ENCODE measurements around the gene ATG7.

Gene ATG7

DNA sequence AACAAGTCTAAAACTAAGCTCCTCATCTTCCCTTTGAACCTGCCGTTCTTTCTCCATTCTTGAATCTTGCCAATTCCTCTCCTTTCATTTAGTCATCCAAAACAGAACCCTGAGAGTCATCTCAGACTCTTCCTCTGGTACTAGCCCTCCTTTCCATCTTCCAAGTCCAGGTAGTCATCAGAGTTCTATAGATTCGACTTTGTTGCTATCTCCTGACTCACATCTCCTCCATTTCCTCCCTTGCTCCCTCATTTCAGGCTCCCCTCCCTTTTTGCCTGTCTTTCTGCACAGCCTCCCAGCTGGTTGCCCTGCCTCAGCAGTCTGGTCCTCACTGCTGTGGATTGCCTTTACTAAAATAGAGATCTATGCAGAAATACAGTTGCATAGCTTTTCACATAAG lies 4.7 kb downstream of the ATG7 start:
- ATAC-seq = no peak
- Mint-ChIP-seq H3K4me3 (no peak overlapping the region), H3K27ac (no peak overlapping the region), H3K9me3 (peaks cover 7% of the 10 kb centered on the region), H3K36me3 (peaks cover 30% of the 10 kb centered on the region), H3K4me1 (peaks cover 36% of the 10 kb centered on the region), H3K27me3 (no peaks in the 10 kb centered on the region)

- Mint-ChIP-seq H3K27ac (no peak overlapping the region), H3K9me3 (no peaks in the 10 kb centered on the region), H3K27me3 (no peaks in the 10 kb centered on the region), H3K4me1 (peaks cover 11% of the 10 kb centered on the region), H3K4me3 (no peak overlapping the region), H3K36me3 (peaks cover 17% of the 10 kb centered on the region)
- ATAC-seq = no peak
Observed at GRCh38 chr3:11282250-11283138, 10.3 kb downstream of the ATG7 start.

- Mint-ChIP-seq H3K36me3 (peaks cover 16% of the 10 kb centered on the region), H3K27ac (peak overlapping the region; percentile 15), H3K4me3 (no peak overlapping the region), H3K27me3 (no peaks in the 10 kb centered on the region), H3K9me3 (no peaks in the 10 kb centered on the region), H3K4me1 (peaks cover 17% of the 10 kb centered on the region)
- ATAC-seq = no peak
Observed at GRCh38 chr3:11283139-11283475, 10.9 kb downstream of the ATG7 start.

GRCh38 chr3:11284011-11284410 lies 11.8 kb downstream of the ATG7 start:
- H3K27ac Mint-ChIP-seq = peak overlapping the region; percentile 15
- peaks cover 16% of the 10 kb centered on the region for H3K36me3 Mint-ChIP-seq
- peaks cover 26% of the 10 kb centered on the region for H3K4me1 Mint-ChIP-seq
- H3K9me3 Mint-ChIP-seq = no peaks in the 10 kb centered on the region
- H3K27me3 Mint-ChIP-seq = no peaks in the 10 kb centered on the region
- ATAC-seq = no peak
- H3K4me3 Mint-ChIP-seq = no peak overlapping the region

GRCh38 chr3:11285471-11285870 lies 13.3 kb downstream of the ATG7 start:
- no peaks in the 10 kb centered on the region for H3K27me3 Mint-ChIP-seq
- H3K27ac Mint-ChIP-seq = no peak overlapping the region
- no peak for ATAC-seq
- peaks cover 20% of the 10 kb centered on the region for H3K36me3 Mint-ChIP-seq
- H3K4me3 Mint-ChIP-seq = no peak overlapping the region
- H3K4me1 Mint-ChIP-seq = peaks cover 41% of the 10 kb centered on the region
- no peaks in the 10 kb centered on the region for H3K9me3 Mint-ChIP-seq

GRCh38 chr3:11287404-11287803 lies 15.2 kb downstream of the ATG7 start:
- H3K4me3 Mint-ChIP-seq = no peak overlapping the region
- H3K4me1 Mint-ChIP-seq = peaks cover 57% of the 10 kb centered on the region
- peak overlapping the region; percentile 97 for H3K27ac Mint-ChIP-seq
- peaks cover 31% of the 10 kb centered on the region for H3K36me3 Mint-ChIP-seq
- H3K9me3 Mint-ChIP-seq = no peaks in the 10 kb centered on the region
- no peaks in the 10 kb centered on the region for H3K27me3 Mint-ChIP-seq
- ATAC-seq = no peak

- ATAC-seq = no peak
- Mint-ChIP-seq H3K4me3 (peak overlapping the region; percentile 74), H3K27me3 (no peaks in the 10 kb centered on the region), H3K36me3 (peaks cover 25% of the 10 kb centered on the region), H3K4me1 (peaks cover 57% of the 10 kb centered on the region), H3K9me3 (no peaks in the 10 kb centered on the region), H3K27ac (peak overlapping the region; percentile 97)
Observed at GRCh38 chr3:11288021-11288491, 15.9 kb downstream of the ATG7 start.

DNA sequence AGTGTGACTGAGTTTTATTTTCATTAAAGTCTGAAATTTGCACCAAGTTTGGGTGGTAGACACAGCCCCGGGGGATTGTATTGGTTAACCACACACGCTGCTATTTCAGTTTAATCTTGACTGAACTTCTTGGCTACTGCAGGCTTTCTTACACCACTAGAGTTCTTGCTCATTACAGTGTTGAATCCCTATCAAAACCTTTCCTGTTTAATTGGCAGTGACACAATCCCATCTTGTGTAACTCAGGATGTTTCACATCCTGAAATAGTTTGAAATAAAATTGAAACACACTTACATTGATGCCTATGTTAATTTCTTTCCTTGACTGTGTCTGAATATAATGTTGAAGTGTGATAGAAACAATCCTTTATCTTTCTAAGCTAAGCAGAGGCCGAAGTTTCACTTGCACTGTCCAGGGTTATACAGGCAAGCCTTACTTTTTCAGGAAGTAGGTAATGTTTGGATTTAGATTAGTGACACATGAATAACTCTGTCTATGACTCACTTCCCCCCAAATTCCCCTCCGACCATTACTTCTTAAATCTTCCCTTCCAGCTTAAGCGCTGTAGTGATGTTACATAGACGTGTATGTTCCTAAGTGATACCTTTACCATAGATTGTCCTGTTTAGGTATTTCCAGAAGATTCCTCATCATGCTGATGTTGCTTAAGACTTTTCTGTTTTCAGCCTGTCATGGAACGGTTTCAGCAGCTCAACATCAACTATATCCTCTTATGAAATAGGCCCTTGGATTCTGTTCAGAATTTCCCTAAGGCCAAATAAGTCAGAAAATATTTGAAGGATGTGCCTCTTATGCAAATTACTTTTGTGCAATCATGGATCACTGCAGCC lies 16.8 kb downstream of the ATG7 start:
- H3K27me3 Mint-ChIP-seq = no peaks in the 10 kb centered on the region
- peaks cover 25% of the 10 kb centered on the region for H3K36me3 Mint-ChIP-seq
- H3K4me3 Mint-ChIP-seq = peak overlapping the region; percentile 74
- no peaks in the 10 kb centered on the region for H3K9me3 Mint-ChIP-seq
- peak overlapping the region; percentile 97 for H3K27ac Mint-ChIP-seq
- ATAC-seq = peak; percentile 96
- H3K4me1 Mint-ChIP-seq = peaks cover 57% of the 10 kb centered on the region

GRCh38 chr3:11289864-11290263 lies 17.7 kb downstream of the ATG7 start:
- H3K4me1 Mint-ChIP-seq = peaks cover 57% of the 10 kb centered on the region
- H3K36me3 Mint-ChIP-seq = peaks cover 25% of the 10 kb centered on the region
- peak overlapping the region; percentile 97 for H3K27ac Mint-ChIP-seq
- H3K4me3 Mint-ChIP-seq = peak overlapping the region; percentile 74
- H3K27me3 Mint-ChIP-seq = no peaks in the 10 kb centered on the region
- ATAC-seq = no peak
- H3K9me3 Mint-ChIP-seq = no peaks in the 10 kb centered on the region

GRCh38 chr3:11290743-11291680 lies 18.8 kb downstream of the ATG7 start:
- peaks cover 25% of the 10 kb centered on the region for H3K36me3 Mint-ChIP-seq
- peaks cover 62% of the 10 kb centered on the region for H3K4me1 Mint-ChIP-seq
- H3K9me3 Mint-ChIP-seq = no peaks in the 10 kb centered on the region

DNA sequence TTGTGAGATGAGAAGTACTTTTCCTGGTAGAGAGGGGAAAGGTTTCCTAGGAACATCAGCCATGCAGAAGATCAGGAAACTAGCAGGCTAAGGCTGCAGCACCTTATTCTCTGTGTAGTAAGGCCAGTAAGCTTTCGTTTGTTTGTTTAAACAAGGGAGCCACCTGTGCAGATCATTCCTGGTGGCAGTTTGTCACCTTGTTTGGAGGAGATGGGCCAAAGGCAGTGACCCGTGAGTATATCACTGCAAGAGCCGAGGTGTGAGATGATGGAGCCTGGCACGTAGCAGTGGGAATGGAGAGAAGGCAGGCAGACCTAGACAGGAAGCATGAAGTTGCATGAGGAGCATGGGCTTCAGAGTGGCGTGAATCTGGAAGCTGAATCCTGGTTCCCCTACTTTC lies 19.6 kb downstream of the ATG7 start:
- H3K9me3 Mint-ChIP-seq = no peaks in the 10 kb centered on the region
- no peaks in the 10 kb centered on the region for H3K27me3 Mint-ChIP-seq
- H3K4me1 Mint-ChIP-seq = peaks cover 64% of the 10 kb centered on the region
- peak overlapping the region; percentile 97 for H3K27ac Mint-ChIP-seq
- peaks cover 31% of the 10 kb centered on the region for H3K36me3 Mint-ChIP-seq
- no peak for ATAC-seq
- no peak overlapping the region for H3K4me3 Mint-ChIP-seq

More at GRCh38 chr3:11290743-11291680, 18.8 kb downstream of the ATG7 start:
- Mint-ChIP-seq H3K27ac (peak overlapping the region; percentile 97), H3K27me3 (no peaks in the 10 kb centered on the region), H3K4me3 (peak overlapping the region; percentile 74)
- ATAC-seq = no peak

GRCh38 chr3:11297126-11297525 lies 24.9 kb downstream of the ATG7 start:
- H3K9me3 Mint-ChIP-seq = no peaks in the 10 kb centered on the region
- H3K4me1 Mint-ChIP-seq = peaks cover 18% of the 10 kb centered on the region
- no peaks in the 10 kb centered on the region for H3K27me3 Mint-ChIP-seq
- no peak overlapping the region for H3K4me3 Mint-ChIP-seq
- H3K27ac Mint-ChIP-seq = no peak overlapping the region
- H3K36me3 Mint-ChIP-seq = peaks cover 55% of the 10 kb centered on the region
- no peak for ATAC-seq

DNA sequence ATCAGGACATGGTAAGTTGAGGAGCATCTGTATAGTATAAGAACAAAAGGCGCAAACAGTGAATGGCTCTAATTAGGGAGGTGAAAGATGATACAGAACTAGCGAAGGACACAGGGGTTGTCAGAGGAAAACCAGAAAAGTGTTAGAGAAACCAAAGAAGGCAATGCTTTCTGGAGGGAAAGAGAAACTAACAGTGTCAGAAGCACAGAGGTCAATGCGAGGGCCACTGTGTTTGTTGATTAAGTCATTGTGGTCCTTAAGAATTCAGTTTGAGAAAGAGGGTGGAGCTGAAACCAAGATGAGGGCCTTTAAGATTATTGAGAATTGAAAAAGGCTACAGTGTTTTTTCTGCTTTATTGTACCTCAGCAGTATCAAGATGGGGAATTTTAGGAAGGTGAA lies 28.8 kb downstream of the ATG7 start:
- peaks cover 27% of the 10 kb centered on the region for H3K4me1 Mint-ChIP-seq
- no peaks in the 10 kb centered on the region for H3K9me3 Mint-ChIP-seq
- no peak overlapping the region for H3K4me3 Mint-ChIP-seq
- ATAC-seq = no peak
- H3K27ac Mint-ChIP-seq = no peak overlapping the region
- H3K36me3 Mint-ChIP-seq = peaks cover 78% of the 10 kb centered on the region
- no peaks in the 10 kb centered on the region for H3K27me3 Mint-ChIP-seq

DNA sequence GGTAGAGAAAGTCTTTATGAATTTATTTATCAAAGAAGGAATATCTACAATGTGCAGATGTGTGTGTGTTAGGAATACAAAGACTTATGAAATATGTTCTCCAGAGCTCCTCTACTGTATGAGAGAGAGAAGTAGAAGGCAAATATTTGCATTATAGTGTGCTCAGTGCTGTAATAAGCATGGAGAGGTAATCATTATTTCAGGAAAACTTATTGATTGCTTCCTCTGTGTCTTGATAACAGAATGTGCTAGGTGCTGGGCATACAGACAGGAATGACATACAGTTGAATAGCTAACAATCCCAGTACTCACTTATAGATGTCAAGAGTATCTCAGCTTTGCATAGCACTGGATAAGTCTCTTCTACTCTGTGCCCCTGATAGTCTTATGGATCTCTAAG lies 30.2 kb downstream of the ATG7 start:
- H3K27me3 Mint-ChIP-seq = no peaks in the 10 kb centered on the region
- no peaks in the 10 kb centered on the region for H3K9me3 Mint-ChIP-seq
- H3K4me1 Mint-ChIP-seq = peaks cover 31% of the 10 kb centered on the region
- no peak overlapping the region for H3K27ac Mint-ChIP-seq
- H3K36me3 Mint-ChIP-seq = peaks cover 80% of the 10 kb centered on the region
- ATAC-seq = no peak
- H3K4me3 Mint-ChIP-seq = no peak overlapping the region

DNA sequence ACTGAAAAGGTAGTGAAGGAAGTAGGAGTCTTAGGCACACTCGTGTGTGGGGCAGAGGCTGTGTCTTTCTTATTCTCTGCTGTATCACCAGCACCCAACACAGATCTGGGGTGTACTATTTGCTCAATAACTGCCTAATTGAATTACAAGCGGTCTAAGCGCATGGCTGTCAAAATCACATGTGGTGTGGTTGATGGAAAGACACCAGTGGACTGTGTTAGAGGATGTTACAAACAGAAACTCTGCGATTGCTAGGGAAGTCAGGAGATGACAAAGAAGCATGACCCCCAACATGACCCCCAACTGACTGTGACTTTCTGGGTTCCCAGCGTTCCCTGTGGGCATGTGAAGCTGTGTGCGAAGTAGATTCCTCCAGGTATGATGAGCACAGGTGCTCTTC lies 32.0 kb downstream of the ATG7 start:
- Mint-ChIP-seq H3K27me3 (no peaks in the 10 kb centered on the region), H3K4me1 (peaks cover 31% of the 10 kb centered on the region), H3K4me3 (no peak overlapping the region), H3K9me3 (no peaks in the 10 kb centered on the region), H3K27ac (no peak overlapping the region), H3K36me3 (peaks cover 80% of the 10 kb centered on the region)
- no peak for ATAC-seq

Measured in stimulated activated memory B cell treated with anti-CD40 and anti-IgM and Interleukin-4, amounts not matched to agents 10 μg/mL and 1 μg/mL and 100 μg/mL, for 72 hours (primary cell).